ENCODE measurements around the gene MAP4K5. TPM values are rescaled to one million over a fixed set of nuclear protein-coding genes. Genes with fewer than 3 reads are reported as not detected.

MAP4K5 gene
- total and polyA plus RNA-seq, 2 of the 13 experiments (the other 11 are each of a cell fraction or from before 2014, with no cell fraction given) = 12.7 to 23.9 TPM

GRCh38 chr14:50531595-50532501 is 521 bp downstream of the MAP4K5 start (continued):
- TF ChIP-seq ARID5B (CRISPR knock-in tag; IDR thresholded peaks at IDR 0.05) (no peak), DRAP1 (CRISPR knock-in tag; IDR thresholded peaks at IDR 0.05) (no peak), HNRNPK (IDR thresholded peaks at IDR 0.05; ENCODE audit: low read depth, low read length, poor library complexity, severe bottlenecking) (peak; percentile 68), ZNF407 (CRISPR knock-in tag; IDR thresholded peaks at IDR 0.05; ENCODE audit: not compliant biosample characterization) (peak; percentile 19), ZNF770 (CRISPR knock-in tag; IDR thresholded peaks at IDR 0.05) (peak; percentile 19; the same call in 1 of the 2 replicates), RFXAP (CRISPR knock-in tag; IDR thresholded peaks at IDR 0.05; ENCODE audit: borderline replicate concordance) (no peak)
